Liver (tissue), 3 donors: ENCODE data around the gene CDC42SE1.

Experiments used
- CTCF ChIP-seq: fragments of 150-350 bp; IDR thresholded peaks from 2 replicates; pipeline ENCODE4 v1.5.1; 2017; ENCODE audit warnings: improper control_type of control experiment, low read depth, low read length; ENCODE audit not compliant: missing input control
- EGR1 ChIP-seq, 2 donors: IDR thresholded peaks; 2 replicates each; pipeline ENCODE4 v1.6.1; 2016 to 2018; ENCODE audit warnings: antibody characterized with exemption in 2 of 2, low read depth in 2 of 2
- HNF4A ChIP-seq, 2 donors: conservative IDR thresholded peaks; 2 replicates each; pipeline ENCODE4 v1.6.1; 2016; ENCODE audit warnings: antibody characterized with exemption in 2 of 2, mild to moderate bottlenecking in 2 of 2
- JUND ChIP-seq, 2 donors: IDR thresholded peaks; 2 replicates each; pipeline ENCODE4 v1.6.1; 2016; ENCODE audit warnings: antibody characterized with exemption in 2 of 2
- RAD21 ChIP-seq, 2 donors: IDR thresholded peaks; 2 replicates each; pipeline ENCODE4 v1.6.1; 2016; ENCODE audit warnings: antibody characterized with exemption in 2 of 2, mild to moderate bottlenecking in 2 of 2
- REST ChIP-seq: IDR thresholded peaks from 2 replicates; pipeline ENCODE4 v1.6.1; 2016; ENCODE audit warnings: antibody characterized with exemption, mild to moderate bottlenecking
- TAF1 ChIP-seq: conservative IDR thresholded peaks from 2 replicates; pipeline ENCODE4 v1.6.1; 2016; ENCODE audit warnings: antibody characterized with exemption, mild to moderate bottlenecking
- YY1 ChIP-seq: IDR thresholded peaks from 2 replicates; pipeline ENCODE4 v1.6.1; 2016; ENCODE audit warnings: antibody characterized with exemption, mild to moderate bottlenecking
- TF ChIP-seq, protein P1 (sequence below): IDR thresholded peaks from 2 replicates; pipeline ENCODE4 v1.6.1; 2016; ENCODE audit warnings: antibody characterized with exemption
- TF ChIP-seq, protein P2 (sequence below): IDR thresholded peaks from 2 replicates; pipeline ENCODE4 v1.6.1; 2016; ENCODE audit warnings: antibody characterized with exemption
- donor health status: healthy.
- donor health status: healthy.

DNA sequence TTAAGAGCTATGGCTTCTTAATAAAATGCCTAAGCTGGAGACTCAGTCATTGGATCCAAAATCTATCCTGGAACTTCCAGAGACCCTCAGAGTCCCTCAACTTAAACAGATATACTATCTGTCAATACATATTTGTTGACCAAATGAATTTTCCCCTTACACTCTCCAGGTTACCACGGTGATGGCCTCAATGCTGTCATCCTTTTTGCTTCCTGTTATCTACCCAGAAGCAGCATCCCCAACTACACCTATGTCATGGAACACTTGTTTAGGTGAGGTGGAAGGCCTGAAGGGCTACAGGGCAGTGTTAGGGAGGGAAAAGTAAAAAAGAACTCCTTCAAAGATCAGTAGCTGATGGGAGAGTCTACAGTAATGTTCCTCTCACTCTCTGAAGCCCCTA lies 16.3 kb downstream of the CDC42SE1 start:
- TF ChIP-seq CTCF (no peak), JUND (IDR thresholded peaks at IDR 0.05) (no peak), YY1 (no peak), EGR1 (IDR thresholded peaks at IDR 0.05; ENCODE audit: low read depth in 2 of 2) (no peak), RAD21 (IDR thresholded peaks at IDR 0.05) (no peak), TAF1 (no peak), HNF4A (conservative IDR thresholded peaks at IDR 0.05) (no peak), REST (no peak)
- TF ChIP-seq, protein P1, sequence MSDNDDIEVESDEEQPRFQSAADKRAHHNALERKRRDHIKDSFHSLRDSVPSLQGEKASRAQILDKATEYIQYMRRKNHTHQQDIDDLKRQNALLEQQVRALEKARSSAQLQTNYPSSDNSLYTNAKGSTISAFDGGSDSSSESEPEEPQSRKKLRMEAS: no peak
- TF ChIP-seq, protein P2, sequence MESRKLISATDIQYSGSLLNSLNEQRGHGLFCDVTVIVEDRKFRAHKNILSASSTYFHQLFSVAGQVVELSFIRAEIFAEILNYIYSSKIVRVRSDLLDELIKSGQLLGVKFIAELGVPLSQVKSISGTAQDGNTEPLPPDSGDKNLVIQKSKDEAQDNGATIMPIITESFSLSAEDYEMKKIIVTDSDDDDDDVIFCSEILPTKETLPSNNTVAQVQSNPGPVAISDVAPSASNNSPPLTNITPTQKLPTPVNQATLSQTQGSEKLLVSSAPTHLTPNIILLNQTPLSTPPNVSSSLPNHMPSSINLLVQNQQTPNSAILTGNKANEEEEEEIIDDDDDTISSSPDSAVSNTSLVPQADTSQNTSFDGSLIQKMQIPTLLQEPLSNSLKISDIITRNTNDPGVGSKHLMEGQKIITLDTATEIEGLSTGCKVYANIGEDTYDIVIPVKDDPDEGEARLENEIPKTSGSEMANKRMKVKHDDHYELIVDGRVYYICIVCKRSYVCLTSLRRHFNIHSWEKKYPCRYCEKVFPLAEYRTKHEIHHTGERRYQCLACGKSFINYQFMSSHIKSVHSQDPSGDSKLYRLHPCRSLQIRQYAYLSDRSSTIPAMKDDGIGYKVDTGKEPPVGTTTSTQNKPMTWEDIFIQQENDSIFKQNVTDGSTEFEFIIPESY: no peak
